ENCODE measurements around the gene NYAP2. TPM values are rescaled to one million over a fixed set of nuclear protein-coding genes. Genes with fewer than 3 reads are reported as not detected.

NYAP2 gene
- total and polyA plus RNA-seq, 2 of the 4 experiments (the other 2 are of a cell fraction): not detected

- no TSS peak for BruUV-seq (replicated peaks)
- in situ Hi-C loops (cut with MboI; ENCODE audit: low sequenced_read_pairs) (loop anchor here (10.0 to 25.0 kb wide), 4 partner anchors 656 to 1436 kb away; no protein-coding TSS in a partner anchor), intact Hi-C loops (cut with micrococcal nuclease) (loop anchor here (5.0 kb wide), 1 partner anchor 1569 kb away; no protein-coding TSS in a partner anchor), dilution Hi-C loops (cut with HindIII; ENCODE audit: low sequenced_read_pairs, unreplicated experiment) (no loop called here)
- Histone ChIP-seq H3K9me1 (ENCODE audit: insufficient read depth, low read length) (no peaks in the 10 kb centered on the region), H2BK20ac (ENCODE audit: low read depth, low read length) (0 out of 2 replicates have a peak overlapping the region, but pooled peaks have one; percentile 9), H2AK5ac (ENCODE audit: low read depth, low read length) (no peak overlapping the region), H3K4me3 (ENCODE audit: insufficient read depth, low read depth, low read length) (no peak overlapping the region), H3K56ac (ENCODE audit: extremely low read depth, insufficient read depth, low read length) (no peak overlapping the region), H4K5ac (ENCODE audit: low read depth, low read length) (no peak overlapping the region), H3K4me1 (ENCODE audit: control insufficient read depth, insufficient read depth, low read length) (peaks cover under 1% of the 10 kb centered on the region; the same call in 1 of the 2 replicates), H3K9ac (ENCODE audit: low read depth, low read length) (no peak overlapping the region), H3K9me3 (ENCODE audit: control insufficient read depth, insufficient read depth, low read length) (no peaks in the 10 kb centered on the region), H3K27me3 (ENCODE audit: control insufficient read depth, insufficient read depth, low read length) (no peaks in the 10 kb centered on the region), H2AFZ (replicated peaks; ENCODE audit: low read length, poor library complexity) (peak overlapping the region; percentile 47), H3K79me1 (ENCODE audit: low read depth in 1 of 2, low read length in 2 of 2) (no peaks in the 10 kb centered on the region), H3K36me3 (ENCODE audit: control insufficient read depth, insufficient read depth, low read length) (no peaks in the 10 kb centered on the region), H2BK5ac (ENCODE audit: low read depth, low read length, poor library complexity, severe bottlenecking) (no peak overlapping the region), H4K91ac (ENCODE audit: insufficient read depth, low read depth, low read length) (no peak overlapping the region), H3K4ac (ENCODE audit: low read depth, low read length) (peak overlapping the region; percentile 23; the same call in 1 of the 2 replicates), H2AK9ac (replicated peaks; ENCODE audit: low read depth, low read length, poor library complexity) (no peak overlapping the region), H3K14ac (replicated peaks; ENCODE audit: low read depth, low read length) (no peak overlapping the region), H4K8ac (ENCODE audit: low read depth in 2 of 2, low read length in 2 of 2) (no peak overlapping the region), H4K20me1 (ENCODE audit: insufficient read depth, low read length) (no peaks in the 10 kb centered on the region), H3K4me2 (ENCODE audit: low read depth, low read length) (no peak overlapping the region), H2BK120ac (ENCODE audit: low read depth, low read length) (no peak overlapping the region), H3K27ac (ENCODE audit: insufficient read depth, low read length) (no peak overlapping the region), H3K18ac (ENCODE audit: low read depth, low read length) (no peak overlapping the region), H2BK15ac (ENCODE audit: low read depth, low read length) (0 out of 3 replicates have a peak overlapping the region, but pooled peaks have one; percentile 16), H3K23ac (ENCODE audit: low read depth, low read length) (0 out of 2 replicates have a peak overlapping the region, but pooled peaks have one; percentile 43)
- peak; percentile 94 for ATAC-seq (ENCODE audit: low read depth)
- DNase-seq: peak; percentile 81
- WGBS, 2 experiments (ENCODE audit: extremely low coverage in 2 of 2, insufficient read length in 1 of 2): no CpG with 5 or more reads among the region's 2 CpGs
- POLR2A ChIA-PET (ENCODE audit: unreplicated experiment): interaction anchor here (0.6 kb wide), 1 partner anchor 468 kb away, joined by 3 read pairs; no protein-coding TSS in a partner anchor
- CTCF ChIA-PET: interaction anchor here (0.6 to 1.3 kb wide), 6 partner anchors 9 to 1152 kb away, joined by 3 to 6 read pairs (median 3); no protein-coding TSS in a partner anchor
- TF ChIP-seq MAFK (IDR thresholded peaks at IDR 0.05; ENCODE audit: low read depth, low read length) (no peak), RAD21 (IDR thresholded peaks at IDR 0.05; ENCODE audit: low read length) (peak; percentile 78), POLR2A (IDR thresholded peaks at IDR 0.05; ENCODE audit: low read depth, low read length) (no peak), CEBPB (IDR thresholded peaks at IDR 0.05; ENCODE audit: low read depth, low read length) (no peak), MXI1 (IDR thresholded peaks at IDR 0.05; ENCODE audit: borderline replicate concordance, low read depth, low read length) (no peak), ELK1 (IDR thresholded peaks at IDR 0.05; ENCODE audit: borderline replicate concordance, low read depth, low read length) (no peak), BHLHE40 (IDR thresholded peaks at IDR 0.05; ENCODE audit: low read depth, low read length) (no peak), MAZ (IDR thresholded peaks at IDR 0.05; ENCODE audit: borderline replicate concordance, low read depth, low read length) (no peak), SMC3 (IDR thresholded peaks at IDR 0.05; ENCODE audit: low read depth, low read length) (peak; percentile 64), RFX5 (IDR thresholded peaks at IDR 0.05; ENCODE audit: low read depth, low read length) (no peak), RCOR1 (IDR thresholded peaks at IDR 0.05; ENCODE audit: insufficient replicate concordance, low read length) (no peak), USF2 (IDR thresholded peaks at IDR 0.05; ENCODE audit: low read depth, low read length) (no peak), FOS (IDR thresholded peaks at IDR 0.05; ENCODE audit: low read depth, low read length) (no peak), CHD1 (IDR thresholded peaks at IDR 0.05; ENCODE audit: low read depth, low read length) (no peak), NFE2L2 (IDR thresholded peaks at IDR 0.05; ENCODE audit: low read depth, low read length) (no peak)
Measured at GRCh38 chr2:225668606-225669266, 269.2 kb downstream of the NYAP2 start.
